WI38 (cell line): Measurements from ENCODE around the gene PYGL.

ENCODE experiments used
- H3K4me3 ChIP-seq: 2 replicates; pipeline ENCODE4 v1.5.1; 2011; ENCODE audit warnings: low read depth, mild to moderate bottlenecking, control low read depth, low read length
- CTCF ChIP-seq: IDR thresholded peaks from 2 replicates; pipeline ENCODE4 v1.5.1; 2012; ENCODE audit warnings: low read depth, mild to moderate bottlenecking, control low read depth, low read length

Gene PYGL

GRCh38 chr14:50978529-50978871, 34.2 kb upstream of the PYGL start:
- TF ChIP-seq CTCF: no peak
- H3K4me3 ChIP-seq: no peak overlapping the region

- no peak for TF ChIP-seq CTCF
- no peak overlapping the region for H3K4me3 ChIP-seq
Observed at GRCh38 chr14:50977863-50978528, 33.7 kb upstream of the PYGL start.

GRCh38 chr14:50974118-50974517, 29.8 kb upstream of the PYGL start:
- TF ChIP-seq CTCF: no peak
- no peak overlapping the region for H3K4me3 ChIP-seq

- no peak overlapping the region for H3K4me3 ChIP-seq
- no peak for TF ChIP-seq CTCF
Observed at GRCh38 chr14:50972734-50973133, 28.5 kb upstream of the PYGL start.

- no peak overlapping the region for H3K4me3 ChIP-seq
- TF ChIP-seq CTCF: no peak
Observed at GRCh38 chr14:50970886-50971781, 26.9 kb upstream of the PYGL start.

GRCh38 chr14:50967790-50968189, 23.5 kb upstream of the PYGL start:
- TF ChIP-seq CTCF: no peak
- no peak overlapping the region for H3K4me3 ChIP-seq

- TF ChIP-seq CTCF: no peak
- no peak overlapping the region for H3K4me3 ChIP-seq
Observed at GRCh38 chr14:50967103-50967502, 22.8 kb upstream of the PYGL start.
